HFFc6 (cell line): Measurements from ENCODE around the gene OTOP1. TPM values are rescaled to one million over a fixed set of nuclear protein-coding genes. Genes with fewer than 3 reads are reported as not detected.
A peak's percentile ranks its signal among the peaks of the same experiment; 100 is the strongest.
"Not testable (repeated sequence)": the region's sequence is repeated elsewhere in the genome, so short reads cannot be mapped to it uniquely, and the experiment has no call there.

ENCODE experiments used
- DNase-seq: peaks from one replicate; pipeline ENCODE4 v3.0.0-alpha.2; 2018
- H3K27ac Mint-ChIP-seq: 2 replicates; pipeline ENCODE4 v1.8.0; 2020; ENCODE audit warnings: mild to moderate bottlenecking, mixed read lengths
- H3K27me3 Mint-ChIP-seq: 2 replicates; pipeline ENCODE4 v1.8.0; 2021; ENCODE audit warnings: mild to moderate bottlenecking, moderate library complexity, mixed read lengths; ENCODE audit not compliant: insufficient read depth
- H3K36me3 Mint-ChIP-seq: 2 replicates; pipeline ENCODE4 v1.8.0; 2021; ENCODE audit warnings: low read depth, mixed read lengths
- H3K4me1 Mint-ChIP-seq: 2 replicates; pipeline ENCODE4 v1.8.0; 2020; ENCODE audit warnings: low read depth, mixed read lengths
- H3K4me3 Mint-ChIP-seq: 2 replicates; pipeline ENCODE4 v1.8.0; 2020; ENCODE audit warnings: mild to moderate bottlenecking, moderate library complexity, mixed read lengths
- H3K9me3 Mint-ChIP-seq: 2 replicates; pipeline ENCODE4 v1.8.0; 2020; ENCODE audit warnings: mild to moderate bottlenecking, mixed read lengths
- total RNA-seq, 6 experiments: library from RNA; stranded (reverse); fragmentation: NEBNext Ultra II Directional; extraction: Animal tissue kit (Norgen Biotek cat#: 25700); gene quantifications; 2 replicates in 1 of 6; 3 replicates in 5 of 6; pipeline ENCODE4 v1.2.3, GENCODE V29; 2021
- TF ChIP-seq, protein P1 (sequence below): fragments of 200-600 bp; sonication (generic); IDR thresholded peaks from 2 replicates; pipeline ENCODE4 v1.5.0; 2021; ENCODE audit warnings: antibody characterized with exemption, mild to moderate bottlenecking

OTOP1 gene
- total RNA-seq, 6 experiments from 2014 or later, result not detected

DNA sequence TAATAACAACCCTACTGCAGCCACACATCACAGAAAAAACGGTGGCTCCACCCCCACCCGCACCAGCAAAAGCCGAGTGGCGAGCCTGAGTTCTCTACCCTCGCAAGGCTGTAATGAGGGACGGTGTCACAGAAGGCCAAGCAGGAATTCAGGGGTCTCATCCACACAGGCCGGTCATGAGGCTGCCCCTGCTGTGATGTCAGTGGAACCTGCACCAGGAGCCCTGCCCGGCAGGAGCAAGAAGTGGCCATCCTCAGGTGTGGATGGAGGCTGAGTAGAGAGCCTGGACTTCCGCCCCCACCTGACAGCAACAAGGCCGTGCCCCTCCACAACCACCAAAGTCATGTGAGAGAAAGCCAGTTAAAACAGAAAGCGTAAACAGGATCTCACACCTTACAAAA, 42.6 kb upstream of the OTOP1 start:
- Mint-ChIP-seq H3K36me3 (peaks cover 6% of the 10 kb centered on the region), H3K27ac (no peak overlapping the region), H3K9me3 (no peaks in the 10 kb centered on the region), H3K4me1 (peaks cover 18% of the 10 kb centered on the region), H3K4me3 (no peak overlapping the region), H3K27me3 (peaks cover 6% of the 10 kb centered on the region)
- DNase-seq, result no peak
- TF ChIP-seq, protein P1, sequence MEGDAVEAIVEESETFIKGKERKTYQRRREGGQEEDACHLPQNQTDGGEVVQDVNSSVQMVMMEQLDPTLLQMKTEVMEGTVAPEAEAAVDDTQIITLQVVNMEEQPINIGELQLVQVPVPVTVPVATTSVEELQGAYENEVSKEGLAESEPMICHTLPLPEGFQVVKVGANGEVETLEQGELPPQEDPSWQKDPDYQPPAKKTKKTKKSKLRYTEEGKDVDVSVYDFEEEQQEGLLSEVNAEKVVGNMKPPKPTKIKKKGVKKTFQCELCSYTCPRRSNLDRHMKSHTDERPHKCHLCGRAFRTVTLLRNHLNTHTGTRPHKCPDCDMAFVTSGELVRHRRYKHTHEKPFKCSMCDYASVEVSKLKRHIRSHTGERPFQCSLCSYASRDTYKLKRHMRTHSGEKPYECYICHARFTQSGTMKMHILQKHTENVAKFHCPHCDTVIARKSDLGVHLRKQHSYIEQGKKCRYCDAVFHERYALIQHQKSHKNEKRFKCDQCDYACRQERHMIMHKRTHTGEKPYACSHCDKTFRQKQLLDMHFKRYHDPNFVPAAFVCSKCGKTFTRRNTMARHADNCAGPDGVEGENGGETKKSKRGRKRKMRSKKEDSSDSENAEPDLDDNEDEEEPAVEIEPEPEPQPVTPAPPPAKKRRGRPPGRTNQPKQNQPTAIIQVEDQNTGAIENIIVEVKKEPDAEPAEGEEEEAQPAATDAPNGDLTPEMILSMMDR, result no peak

GRCh38 chr4:4268776-4269175, 42.0 kb upstream of the OTOP1 start:
- Mint-ChIP-seq H3K36me3 (0 out of 2 replicates have a peak, but pooled peaks cover 3% of the 10 kb centered on the region), H3K27me3 (peaks cover 8% of the 10 kb centered on the region), H3K4me1 (peaks cover 18% of the 10 kb centered on the region), H3K9me3 (no peaks in the 10 kb centered on the region), H3K4me3 (no peak overlapping the region), H3K27ac (no peak overlapping the region; the same call in 1 of the 2 replicates)
- TF ChIP-seq, protein P1, result no peak
- no peak for DNase-seq

DNA sequence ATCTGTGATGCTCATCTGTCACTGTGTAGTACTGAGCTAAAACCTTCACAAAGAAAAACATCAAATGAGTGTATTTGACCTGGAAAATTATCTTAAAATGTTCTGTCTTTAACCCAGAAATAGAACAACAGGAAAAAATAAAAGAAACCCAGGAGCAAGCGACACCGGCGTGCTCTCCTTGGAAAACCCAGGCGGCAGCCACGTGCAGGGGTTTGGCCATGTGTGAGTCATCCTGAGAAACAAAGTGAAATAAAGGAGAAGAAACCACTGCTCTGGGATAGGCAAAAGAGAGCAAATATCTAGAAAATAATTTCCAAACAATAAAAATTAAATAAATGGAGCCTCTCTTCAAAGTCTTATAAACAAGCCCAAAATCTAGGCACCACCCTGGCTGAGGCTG, 41.3 kb upstream of the OTOP1 start:
- Mint-ChIP-seq H3K36me3 (no peaks in the 10 kb centered on the region), H3K27ac (no peak overlapping the region), H3K4me3 (no peak overlapping the region), H3K4me1 (peaks cover 18% of the 10 kb centered on the region), H3K9me3 (no peaks in the 10 kb centered on the region), H3K27me3 (peaks cover 13% of the 10 kb centered on the region)
- TF ChIP-seq, protein P1, result no peak
- DNase-seq, result no peak

DNA sequence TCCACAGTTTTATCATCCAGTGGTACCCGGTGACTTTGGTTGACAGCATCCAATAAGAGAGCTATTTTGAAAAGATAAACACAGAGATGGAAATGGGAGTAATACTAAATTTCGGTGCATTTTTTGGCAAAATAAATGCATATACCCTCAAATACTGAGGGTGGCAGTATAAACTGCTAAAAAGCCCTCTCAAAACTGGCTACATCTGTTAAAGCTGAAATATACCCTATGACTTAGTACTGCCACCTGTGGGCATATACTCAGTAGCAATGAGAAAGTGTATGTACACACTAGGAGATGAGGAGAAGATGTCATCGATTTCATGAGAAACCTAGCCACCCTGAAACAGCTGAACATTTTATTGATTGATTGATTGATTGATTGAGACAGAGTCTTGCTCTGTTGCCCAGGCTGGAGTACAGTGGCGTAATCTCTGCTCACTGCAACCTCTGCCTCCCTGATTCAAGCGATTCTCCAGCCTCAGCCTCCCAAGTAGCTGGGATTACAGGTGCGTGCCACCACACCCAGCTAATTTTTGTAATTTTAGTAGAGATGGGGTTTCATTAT, 33.5 kb upstream of the OTOP1 start:
- Mint-ChIP-seq H3K4me3 (peak overlapping the region; percentile 68), H3K9me3 (no peaks in the 10 kb centered on the region), H3K36me3 (no peaks in the 10 kb centered on the region), H3K27me3 (peaks cover 21% of the 10 kb centered on the region), H3K27ac (no peak overlapping the region), H3K4me1 (peaks cover 10% of the 10 kb centered on the region)
- TF ChIP-seq, protein P1, result peak; percentile 77
- DNase-seq, result peak; percentile 82

DNA sequence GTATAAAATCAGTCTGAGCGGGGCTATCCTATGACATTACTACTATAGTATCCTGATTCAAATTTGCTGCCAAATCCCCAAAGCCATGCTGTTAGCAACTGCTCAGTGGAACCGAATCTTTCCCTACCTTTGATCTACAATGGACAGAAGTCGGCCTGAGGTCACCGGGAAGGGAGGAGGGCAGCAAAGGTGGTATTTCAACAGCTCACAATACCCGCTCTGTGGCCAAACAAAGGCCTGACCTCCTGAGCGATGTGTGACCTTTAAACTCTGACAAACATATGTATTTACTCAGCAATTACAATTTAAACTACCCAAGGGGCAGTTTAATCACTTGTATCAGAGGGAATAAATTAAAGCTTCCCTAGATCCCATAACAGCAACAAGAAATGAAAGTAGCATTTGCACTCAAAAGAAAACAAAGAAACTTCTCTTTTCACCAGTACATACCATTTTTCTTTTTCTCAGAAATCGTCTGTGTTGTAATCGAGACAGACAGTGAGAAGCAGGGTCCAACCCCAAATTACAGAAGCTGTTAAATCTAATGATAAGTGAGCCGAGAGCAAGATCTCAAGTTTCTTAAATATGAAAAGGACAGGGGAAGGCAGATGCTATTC, 32.9 kb upstream of the OTOP1 start:
- peak overlapping the region; percentile 68 for H3K4me3 Mint-ChIP-seq
- peaks cover 21% of the 10 kb centered on the region for H3K27me3 Mint-ChIP-seq
- H3K27ac Mint-ChIP-seq, result no peak overlapping the region

GRCh38 chr4:4257705-4258104, 31.0 kb upstream of the OTOP1 start:
- not testable (repeated sequence) for DNase-seq, H3K27ac Mint-ChIP-seq, H3K4me3 Mint-ChIP-seq, H3K36me3 Mint-ChIP-seq, H3K9me3 Mint-ChIP-seq
- Mint-ChIP-seq H3K4me1 (peaks cover 10% of the 10 kb centered on the region), H3K27me3 (peaks cover 11% of the 10 kb centered on the region)

More for the DNA sequence above, 32.9 kb upstream of the OTOP1 start:
- H3K4me1 Mint-ChIP-seq, result peaks cover 10% of the 10 kb centered on the region
- H3K36me3 Mint-ChIP-seq, result no peaks in the 10 kb centered on the region
- TF ChIP-seq, protein P1, result no peak
- no peak for DNase-seq
- H3K9me3 Mint-ChIP-seq, result no peaks in the 10 kb centered on the region
